Suprapubic skin (tissue), 4 donors: ENCODE results near the gene PCDHGA7. TPM values are rescaled to one million over a fixed set of nuclear protein-coding genes. Genes with fewer than 3 reads are reported as not detected.
"Not testable (repeated sequence)": the region's sequence is repeated elsewhere in the genome, so short reads cannot be mapped to it uniquely, and the experiment has no call there.

Experiments used
- DNase-seq, 2 donors: peaks; one replicate each; pipeline ENCODE4 v3.0.0-alpha.2; 2019; ENCODE audit warnings: low spot score in 2 of 2
- H3K27ac ChIP-seq: fragments of 200-600 bp; sonication (generic); one replicate; pipeline ENCODE4 v1.5.1; 2019
- H3K27me3 ChIP-seq: fragments of 200-600 bp; sonication (generic); one replicate; pipeline ENCODE4 v1.5.1; 2019
- H3K36me3 ChIP-seq: fragments of 200-600 bp; sonication (generic); one replicate; pipeline ENCODE4 v1.5.1; 2019
- H3K4me1 ChIP-seq: fragments of 200-600 bp; sonication (generic); one replicate; pipeline ENCODE4 v1.5.1; 2019
- H3K4me3 ChIP-seq: fragments of 200-600 bp; sonication (generic); one replicate; pipeline ENCODE4 v1.5.1; 2019; ENCODE audit warnings: mild to moderate bottlenecking
- H3K9me3 ChIP-seq: fragments of 200-600 bp; sonication (generic); one replicate; pipeline ENCODE4 v1.5.1; 2019
- CTCF ChIP-seq, 2 donors: fragments of 200-600 bp in 1 of 2; fragments of 450-650 bp in 1 of 2; sonication (generic) in 1 of 2; IDR thresholded peaks; one replicate each; pipeline ENCODE4 v1.5.1; 2016 to 2019; ENCODE audit warnings: antibody characterized with exemption in 2 of 2, mild to moderate bottlenecking in 1 of 2, moderate library complexity in 1 of 2
- EP300 ChIP-seq: sonication (generic); formaldehyde crosslinking; IDR thresholded peaks from one replicate; pipeline ENCODE4 v1.6.1; 2017; ENCODE audit warnings: antibody characterized with exemption
- POLR2A ChIP-seq, 2 donors: fragments of 450-650 bp; IDR thresholded peaks; one replicate each; pipeline ENCODE4 v1.6.1; 2017; ENCODE audit warnings: antibody characterized with exemption in 2 of 2, mild to moderate bottlenecking in 2 of 2, moderate library complexity in 2 of 2
- POLR2AphosphoS5 ChIP-seq, 3 donors: sonication (generic); formaldehyde crosslinking; IDR thresholded peaks; one replicate each; pipeline ENCODE4 v1.6.1; 2017; ENCODE audit warnings: antibody characterized with exemption in 3 of 3
- WGBS: methylation state at CpG from one replicate; pipeline ENCODE4 v1.1.5; 2018; 5-methylcytosine and 5-hydroxymethylcytosine counted together
- total RNA-seq, 4 donors: library from RNA; depleted of rRNA; stranded (reverse); fragments of >200 nt; gene quantifications; one replicate each; pipeline ENCODE4 v1.1.0, GENCODE V29; 2016

PCDHGA7 gene
- total RNA-seq, 4 donors from 2014 or later: 2.7 to 5.6 (median 4.5) TPM

GRCh38 chr5:141417494-141418172 lies 35.1 kb downstream of the PCDHGA7 start, which contains the start of gene PCDHGB7:
Gene PCDHGB7, plus strand, starts transcription at chr5:141417677. Its CDS starts 183 bp downstream, at chr5:141417860.
- peak; percentile 15 to 63 for TF ChIP-seq CTCF (IDR thresholded peaks at IDR 0.05)
- H3K36me3 ChIP-seq, H3K4me1 ChIP-seq, H3K27me3 ChIP-seq, DNase-seq, H3K27ac ChIP-seq: not testable (repeated sequence)
- WGBS: 18% methylated on average over 31 of the region's 47 CpGs
- Histone ChIP-seq H3K4me3 (peak within 1 kb of the TSS; percentile 46), H3K9me3 (peaks cover 70% of the 10 kb centered on the region)

- H3K4me3 ChIP-seq: no peak overlapping the region
- TF ChIP-seq CTCF (IDR thresholded peaks at IDR 0.05) (no peak), POLR2A (IDR thresholded peaks at IDR 0.05) (no peak), POLR2AphosphoS5 (IDR thresholded peaks at IDR 0.05) (no peak), EP300 (no peak)
- no peak for DNase-seq
- no peaks in the 10 kb centered on the region for H3K4me1 ChIP-seq
- WGBS: 32% methylated on average over 15 of the region's 74 CpGs
- no peak overlapping the region for H3K27ac ChIP-seq
- no peaks in the 10 kb centered on the region for H3K36me3 ChIP-seq
- no peaks in the 10 kb centered on the region for H3K27me3 ChIP-seq
- peaks cover 70% of the 10 kb centered on the region for H3K9me3 ChIP-seq
These were observed 36.7 kb downstream of the PCDHGA7 start for GRCh38 chr5:141419074-141419880.

- peak within 1 kb of the TSS; percentile 36 for H3K4me3 ChIP-seq
- H3K36me3 ChIP-seq: no peaks in the 10 kb centered on the region
- H3K9me3 ChIP-seq: peaks cover 64% of the 10 kb centered on the region
- no peaks in the 10 kb centered on the region for H3K27me3 ChIP-seq
- no peak within 1 kb of the TSS for H3K27ac ChIP-seq
- H3K4me1 ChIP-seq: no peaks in the 10 kb centered on the region
- DNase-seq: no peak
- WGBS: 18% methylated on average over 40 of the region's 42 CpGs
- TF ChIP-seq CTCF (IDR thresholded peaks at IDR 0.05) (peak in 1 of 2 donors; percentile 13), EP300 (no peak), POLR2AphosphoS5 (IDR thresholded peaks at IDR 0.05) (no peak), POLR2A (IDR thresholded peaks at IDR 0.05) (no peak)
These were observed 38.4 kb downstream of the PCDHGA7 start, which contains the start of gene PCDHGA11 for GRCh38 chr5:141420855-141421488. Gene PCDHGA11, plus strand, starts transcription at chr5:141421051. Its CDS starts 177 bp downstream, at chr5:141421228.

- Histone ChIP-seq H3K36me3 (no peaks in the 10 kb centered on the region), H3K4me3 (peak overlapping the region; percentile 36), H3K27me3 (no peaks in the 10 kb centered on the region), H3K27ac (no peak overlapping the region), H3K4me1 (no peaks in the 10 kb centered on the region), H3K9me3 (peaks cover 69% of the 10 kb centered on the region)
- no peak for DNase-seq
- TF ChIP-seq CTCF (IDR thresholded peaks at IDR 0.05) (no peak), EP300 (no peak), POLR2AphosphoS5 (IDR thresholded peaks at IDR 0.05) (no peak), POLR2A (IDR thresholded peaks at IDR 0.05) (no peak)
- WGBS: 14% methylated on average over 13 of the region's 13 CpGs
These were observed 38.9 kb downstream of the PCDHGA7 start for GRCh38 chr5:141421489-141421855.
